Cardiac fibroblast (primary cell): ENCODE measurements around the gene GRIN2B.

Source experiments
- DNase-seq, 2 donors: peaks; one replicate each; pipeline versions ENCODE4 v3.0.0 to v3.0.0-alpha.2; 2010; ENCODE audit warnings: low read depth in 2 of 2
- H3K4me3 ChIP-seq, 2 donors: replicated peaks in 1 of 2; 1 replicate in 1 of 2; 2 replicates in 1 of 2; pipeline ENCODE4 v1.5.1; 2011; ENCODE audit warnings: low read depth in 2 of 2, low read length in 2 of 2, mild to moderate bottlenecking in 2 of 2, moderate library complexity in 1 of 2
- CTCF ChIP-seq: IDR thresholded peaks from one replicate; pipeline ENCODE4 v1.5.1; 2011; ENCODE audit warnings: low read depth, mild to moderate bottlenecking, low read length, inconsistent platforms

GRIN2B gene

DNA sequence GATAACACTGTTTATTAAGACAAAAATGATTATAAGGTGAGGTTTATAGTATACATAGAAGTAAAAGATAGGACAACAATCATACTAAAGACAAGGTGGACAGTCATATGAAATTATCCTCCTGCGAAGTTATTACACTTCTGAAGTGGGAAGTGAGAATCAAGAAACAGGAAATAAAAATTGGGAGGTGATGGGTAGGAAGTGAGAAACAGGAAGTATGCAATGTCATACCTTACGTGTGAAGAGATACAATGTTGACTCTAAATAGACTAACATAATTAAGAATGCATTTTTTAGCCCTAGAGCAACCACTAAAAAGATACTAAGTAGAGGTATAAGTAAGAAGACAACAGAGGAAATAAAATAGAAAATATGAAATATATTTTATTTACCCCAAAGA, 43.7 kb downstream of the GRIN2B start:
- no peak overlapping the region for H3K4me3 ChIP-seq
- DNase-seq = no peak
- no peak for TF ChIP-seq CTCF

GRCh38 chr12:13935169-13935568, 46.2 kb downstream of the GRIN2B start:
- no peak for TF ChIP-seq CTCF
- no peak for DNase-seq
- no peak overlapping the region for H3K4me3 ChIP-seq
